Hypothalamus (tissue), 51 donors: Measurements from ENCODE around the gene GPATCH2.
"Not testable (repeated sequence)": the region's sequence is repeated elsewhere in the genome, so short reads cannot be mapped to it uniquely, and the experiment has no call there.

Experiments used
- DNase-seq, 51 donors: peaks; one replicate each; lab custom pipeline; 2025; lab: John Stamatoyannopoulos, UW

The GPATCH2 gene

GRCh38 chr1:217456261-217456660, 174.6 kb downstream of the GPATCH2 start:
- no peak for DNase-seq

GRCh38 chr1:217453816-217454215, 177.1 kb downstream of the GPATCH2 start:
- no peak for DNase-seq

- no peak for DNase-seq
Measured at GRCh38 chr1:217449370-217449769, 181.5 kb downstream of the GPATCH2 start.

GRCh38 chr1:217443845-217444244, 187.0 kb downstream of the GPATCH2 start:
- DNase-seq = no peak

GRCh38 chr1:217437376-217437775, 193.5 kb downstream of the GPATCH2 start:
- DNase-seq = no peak

- no peak for DNase-seq
Measured at GRCh38 chr1:217435204-217435603, 195.7 kb downstream of the GPATCH2 start.

- DNase-seq = no peak
Measured at GRCh38 chr1:217433664-217434063, 197.2 kb downstream of the GPATCH2 start.

- no peak for DNase-seq
Measured at GRCh38 chr1:217432339-217432738, 198.6 kb downstream of the GPATCH2 start.

GRCh38 chr1:217431395-217431794, 199.5 kb downstream of the GPATCH2 start:
- DNase-seq = no peak

- peak in 1 of 51 donors; percentile 2 for DNase-seq
Measured at GRCh38 chr1:217425422-217425821, 205.5 kb downstream of the GPATCH2 start.

- DNase-seq = no peak
Measured at GRCh38 chr1:217419194-217419551, 211.7 kb downstream of the GPATCH2 start.

GRCh38 chr1:217418269-217419193, 212.4 kb downstream of the GPATCH2 start:
- no peak for DNase-seq

GRCh38 chr1:217417363-217417762, 213.5 kb downstream of the GPATCH2 start:
- DNase-seq = no peak

GRCh38 chr1:217407534-217408001, 223.3 kb downstream of the GPATCH2 start:
- peak in 1 of 51 donors; percentile 6 for DNase-seq

GRCh38 chr1:217403026-217403720, 227.7 kb downstream of the GPATCH2 start:
- DNase-seq = no peak

GRCh38 chr1:217402301-217402700, 228.6 kb downstream of the GPATCH2 start:
- no peak for DNase-seq

GRCh38 chr1:217393896-217394295, 237.0 kb downstream of the GPATCH2 start:
- DNase-seq = peak in 2 of 51 donors; percentile 4 to 13

GRCh38 chr1:217392441-217392840, 238.4 kb downstream of the GPATCH2 start:
- no peak for DNase-seq

- DNase-seq = no peak
Measured at GRCh38 chr1:217389895-217390294, 241.0 kb downstream of the GPATCH2 start.

GRCh38 chr1:217388522-217389065, 242.3 kb downstream of the GPATCH2 start:
- DNase-seq = no peak

- DNase-seq = not testable (repeated sequence)
Measured at GRCh38 chr1:217381773-217382172, 249.1 kb downstream of the GPATCH2 start.
